Smooth muscle cell (in vitro differentiated cells): ENCODE measurements around the gene SRSF9. TPM values are rescaled to one million over a fixed set of nuclear protein-coding genes. Genes with fewer than 3 reads are reported as not detected.

Source experiments
- DNase-seq: peaks from one replicate; lab custom pipeline; 2025; ENCODE audit not compliant: unreplicated experiment; lab: John Stamatoyannopoulos, UW
- H2AFZ ChIP-seq: fragments of 200-600 bp; sonication (generic); 2 replicates; pipeline ENCODE4 v1.6.0; 2016; ENCODE audit warnings: antibody characterized with exemption, low read depth, mild to moderate bottlenecking
- H3F3A ChIP-seq: fragments of 200-600 bp; sonication (generic); 2 replicates; pipeline ENCODE4 v1.6.0; 2017; ENCODE audit warnings: antibody characterized with exemption, low read depth
- H3K27ac ChIP-seq: fragments of 200-600 bp; sonication (generic); 2 replicates; pipeline ENCODE4 v1.5.1; 2016; ENCODE audit warnings: low read depth, mild to moderate bottlenecking
- H3K27me3 ChIP-seq: fragments of 200-600 bp; sonication (generic); 2 replicates; pipeline ENCODE4 v1.6.1; 2016; ENCODE audit warnings: low read depth, mild to moderate bottlenecking
- H3K36me3 ChIP-seq: fragments of 200-600 bp; sonication (generic); 2 replicates; pipeline ENCODE4 v1.5.1; 2016; ENCODE audit warnings: low read depth
- H3K4me1 ChIP-seq: fragments of 200-600 bp; sonication (generic); 2 replicates; pipeline ENCODE4 v1.5.1; 2016; ENCODE audit warnings: low read depth
- H3K4me2 ChIP-seq: fragments of 200-600 bp; sonication (generic); 2 replicates; pipeline ENCODE4 v1.6.0; 2016; ENCODE audit warnings: mild to moderate bottlenecking
- H3K4me3 ChIP-seq: fragments of 200-600 bp; sonication (generic); 2 replicates; pipeline ENCODE4 v1.5.1; 2016; ENCODE audit warnings: mild to moderate bottlenecking
- H3K79me2 ChIP-seq: fragments of 200-600 bp; sonication (generic); 2 replicates; pipeline ENCODE4 v1.6.0; 2016; ENCODE audit warnings: low read depth, mild to moderate bottlenecking
- H3K9ac ChIP-seq: fragments of 200-600 bp; sonication (generic); 2 replicates; pipeline ENCODE4 v1.6.0; 2016; ENCODE audit warnings: low read depth
- H3K9me3 ChIP-seq: fragments of 200-600 bp; sonication (generic); replicated peaks from 2 replicates; pipeline ENCODE4 v1.5.1; 2016; ENCODE audit warnings: low read depth
- H4K20me1 ChIP-seq: fragments of 200-600 bp; sonication (generic); 2 replicates; pipeline ENCODE4 v1.6.0; 2016; ENCODE audit warnings: low read depth
- WGBS: methylation state at CpG from one replicate; pipeline ENCODE4 v1.1.7; 2016; ENCODE audit warnings: low lambda C conversion rate; 5-methylcytosine and 5-hydroxymethylcytosine counted together
- polyA plus RNA-seq: library from polyadenylated mRNA; unstranded; fragments of >200 nt; fragmentation: Nextera tagmentation; extraction: Ambion mirVana; gene quantifications from 2 replicates; pipeline ENCODE4 v1.2.1, GENCODE V29; 2016
- total RNA-seq: library from RNA; depleted of rRNA; stranded (reverse); fragments of >200 nt; gene quantifications from 2 replicates; pipeline ENCODE4 v1.2.3, GENCODE V29; 2014
- TF ChIP-seq, protein P1 (sequence below): fragments of 200-600 bp; sonication (generic); IDR thresholded peaks from 2 replicates; pipeline ENCODE4 v1.5.1; 2017; ENCODE audit warnings: borderline replicate concordance, mild to moderate bottlenecking, antibody characterized with exemption; ENCODE audit not compliant: insufficient read depth, poor library complexity, severe bottlenecking

The SRSF9 gene
- total and polyA plus RNA-seq, 2 experiments from 2014 or later, result 133 to 264 TPM

DNA sequence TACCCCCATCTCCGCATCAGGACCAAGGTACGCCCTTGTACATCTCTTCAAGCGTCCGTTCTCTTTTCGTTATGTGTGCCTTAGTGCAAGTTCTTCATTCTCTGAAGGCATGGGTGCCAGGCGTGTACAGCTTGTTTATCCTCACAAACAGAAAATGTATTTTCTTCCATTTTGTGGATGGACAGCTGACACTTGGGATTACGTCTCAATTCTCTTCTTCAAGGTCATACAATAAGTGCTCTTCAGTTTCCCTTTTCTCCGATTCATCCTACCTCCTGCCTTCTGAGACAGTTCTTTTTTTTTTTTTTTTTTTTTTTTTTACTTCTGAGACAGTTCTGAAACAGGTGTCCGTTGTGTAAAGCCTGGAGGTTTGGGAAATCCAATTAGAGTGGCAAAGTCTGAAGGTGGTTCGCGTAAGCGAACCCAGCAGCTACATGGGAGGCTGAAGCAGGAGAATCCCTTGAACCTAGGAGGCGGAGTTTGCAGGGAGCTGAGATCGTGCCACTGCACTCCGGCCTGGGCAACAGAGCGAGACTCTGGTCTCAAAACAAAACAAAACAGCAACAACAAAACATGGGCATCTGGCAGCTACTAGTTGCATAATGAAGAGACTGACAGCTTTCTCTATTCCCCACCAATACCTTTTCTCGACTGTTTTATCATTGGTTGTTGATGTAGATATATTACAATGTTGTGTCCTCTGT lies 30.9 kb downstream of the SRSF9 start:
- Histone ChIP-seq H3K9me3 (no peaks in the 10 kb centered on the region), H3K9ac (peak overlapping the region; percentile 87), H3K4me1 (peaks cover 14% of the 10 kb centered on the region), H3K79me2 (peaks cover 41% of the 10 kb centered on the region), H3K27ac (peak overlapping the region; percentile 64), H3F3A (no peaks in the 10 kb centered on the region), H4K20me1 (peaks cover 24% of the 10 kb centered on the region), H3K36me3 (no peaks in the 10 kb centered on the region), H3K4me2 (peak overlapping the region; percentile 90), H3K4me3 (peak overlapping the region; percentile 98), H3K27me3 (no peaks in the 10 kb centered on the region), H2AFZ (peak overlapping the region; percentile 96)
- TF ChIP-seq, protein P1, sequence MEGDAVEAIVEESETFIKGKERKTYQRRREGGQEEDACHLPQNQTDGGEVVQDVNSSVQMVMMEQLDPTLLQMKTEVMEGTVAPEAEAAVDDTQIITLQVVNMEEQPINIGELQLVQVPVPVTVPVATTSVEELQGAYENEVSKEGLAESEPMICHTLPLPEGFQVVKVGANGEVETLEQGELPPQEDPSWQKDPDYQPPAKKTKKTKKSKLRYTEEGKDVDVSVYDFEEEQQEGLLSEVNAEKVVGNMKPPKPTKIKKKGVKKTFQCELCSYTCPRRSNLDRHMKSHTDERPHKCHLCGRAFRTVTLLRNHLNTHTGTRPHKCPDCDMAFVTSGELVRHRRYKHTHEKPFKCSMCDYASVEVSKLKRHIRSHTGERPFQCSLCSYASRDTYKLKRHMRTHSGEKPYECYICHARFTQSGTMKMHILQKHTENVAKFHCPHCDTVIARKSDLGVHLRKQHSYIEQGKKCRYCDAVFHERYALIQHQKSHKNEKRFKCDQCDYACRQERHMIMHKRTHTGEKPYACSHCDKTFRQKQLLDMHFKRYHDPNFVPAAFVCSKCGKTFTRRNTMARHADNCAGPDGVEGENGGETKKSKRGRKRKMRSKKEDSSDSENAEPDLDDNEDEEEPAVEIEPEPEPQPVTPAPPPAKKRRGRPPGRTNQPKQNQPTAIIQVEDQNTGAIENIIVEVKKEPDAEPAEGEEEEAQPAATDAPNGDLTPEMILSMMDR, result no peak
- WGBS, result 47% methylated on average over 17 of the region's 17 CpGs
- no peak for DNase-seq

DNA sequence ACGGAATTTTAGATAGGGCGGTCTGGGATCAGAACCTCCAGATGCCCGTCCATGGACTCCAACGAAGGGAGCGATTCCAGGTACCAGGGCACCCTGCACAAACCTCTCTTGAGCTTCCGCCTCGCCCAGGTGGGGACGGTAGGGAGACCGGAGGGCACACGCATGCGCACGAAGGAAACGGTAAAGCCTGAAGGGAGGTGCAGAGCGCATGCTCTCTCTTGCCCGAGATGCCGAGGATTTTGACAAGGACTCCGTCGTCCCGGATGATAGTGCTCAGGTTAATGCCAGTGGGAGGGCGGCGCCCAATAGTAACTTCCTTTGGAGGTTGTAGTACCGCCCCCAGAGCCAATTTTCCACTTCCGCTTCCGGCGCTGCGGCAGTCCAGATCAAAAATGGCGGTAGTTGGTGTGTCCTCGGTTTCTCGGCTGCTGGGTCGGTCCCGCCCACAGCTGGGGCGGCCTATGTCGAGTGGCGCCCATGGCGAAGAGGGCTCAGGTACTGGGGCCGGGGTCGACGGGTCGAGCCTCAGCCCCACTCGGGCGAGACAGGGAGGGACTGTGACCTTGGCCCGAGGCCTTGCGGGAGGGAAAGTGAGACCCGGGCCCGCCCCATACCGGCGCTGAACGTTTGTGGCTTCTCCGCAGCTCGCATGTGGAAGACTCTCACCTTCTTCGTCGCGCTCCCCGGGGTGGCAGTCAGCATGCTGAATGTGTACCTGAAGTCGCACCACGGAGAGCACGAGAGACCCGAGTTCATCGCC lies 31.6 kb downstream of the SRSF9 start, which contains the start of gene COX6A1:
TSS of gene COX6A1 (plus strand) at position 379 of the 760 bp plus-strand sequence. CDS start at position 393, 14 bp downstream.
- WGBS, result 1% methylated on average over 56 of the region's 59 CpGs
- no peaks in the 10 kb centered on the region for H3F3A ChIP-seq

DNA sequence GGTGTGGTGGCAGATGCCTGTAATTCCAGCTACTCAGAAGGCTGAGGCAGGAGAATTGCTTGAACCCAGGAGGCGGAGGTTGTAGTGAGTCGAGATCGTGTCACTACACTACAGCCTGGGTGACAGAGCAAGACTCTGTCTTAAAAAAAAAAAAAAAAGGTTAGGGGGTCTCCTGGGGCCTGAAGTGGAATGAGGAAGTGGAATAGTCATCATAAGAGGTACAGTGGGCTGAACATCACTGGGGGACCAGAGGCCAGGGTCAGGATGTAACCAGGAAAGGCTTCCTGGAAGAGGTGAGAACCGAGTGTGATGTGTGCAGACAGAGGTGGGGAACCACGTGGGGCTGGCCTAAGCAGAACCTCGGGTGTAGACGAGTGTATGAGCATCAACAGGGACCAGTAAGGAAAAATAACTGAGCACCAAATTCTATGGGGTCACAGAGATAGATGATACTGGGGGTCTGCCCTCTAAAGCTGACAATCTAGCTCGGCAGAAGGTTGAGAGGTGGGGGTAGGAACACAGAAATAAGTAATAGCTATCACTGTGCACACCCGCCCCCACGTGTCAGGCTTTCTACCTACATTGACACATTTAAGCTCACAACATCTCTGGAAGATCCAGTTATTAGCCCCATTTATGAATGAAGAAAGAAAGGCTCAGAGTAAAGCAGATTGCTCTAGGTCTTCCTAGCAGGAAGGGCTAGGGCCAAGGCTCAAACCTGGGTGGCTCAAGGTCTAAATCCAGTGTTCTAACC lies 36.6 kb downstream of the SRSF9 start:
- no peaks in the 10 kb centered on the region for H3K9me3 ChIP-seq
- DNase-seq, result no peak
- peaks cover 3% of the 10 kb centered on the region for H3K4me1 ChIP-seq
- H3K36me3 ChIP-seq, result no peaks in the 10 kb centered on the region
- H3F3A ChIP-seq, result no peaks in the 10 kb centered on the region
- no peak overlapping the region for H3K9ac ChIP-seq
- no peak overlapping the region for H3K27ac ChIP-seq
- H4K20me1 ChIP-seq, result no peaks in the 10 kb centered on the region
- no peak overlapping the region for H3K4me2 ChIP-seq
- TF ChIP-seq, protein P1, result no peak
- H3K27me3 ChIP-seq, result no peaks in the 10 kb centered on the region
- peaks cover 4% of the 10 kb centered on the region for H3K79me2 ChIP-seq
- 74% methylated on average over 10 of the region's 10 CpGs for WGBS
- no peak overlapping the region for H3K4me3 ChIP-seq
- no peak overlapping the region for H2AFZ ChIP-seq

More for the DNA sequence above, 31.6 kb downstream of the SRSF9 start, which contains the start of gene COX6A1:
- Histone ChIP-seq H3K27ac (peak within 1 kb of the TSS; percentile 64), H3K9ac (peak within 1 kb of the TSS; percentile 87), H3K4me1 (peaks cover 14% of the 10 kb centered on the region), H3K4me3 (peak within 1 kb of the TSS; percentile 98), H4K20me1 (peaks cover 24% of the 10 kb centered on the region), H2AFZ (peak within 1 kb of the TSS; percentile 96), H3K9me3 (no peaks in the 10 kb centered on the region), H3K4me2 (peak within 1 kb of the TSS; percentile 90), H3K36me3 (no peaks in the 10 kb centered on the region), H3K79me2 (peaks cover 41% of the 10 kb centered on the region), H3K27me3 (no peaks in the 10 kb centered on the region)
- TF ChIP-seq, protein P1, result no peak
- DNase-seq, result peak; percentile 56
